Nephron (organoid): Measurements from ENCODE around the gene DPCD.

Experiments used
- H3K27ac Mint-ChIP-seq, 3 experiments: 2 replicates each; pipeline ENCODE4 v1.8.0; 2020; ENCODE audit warnings: mixed read lengths in 3 of 3, mild to moderate bottlenecking in 2 of 3, moderate library complexity in 1 of 3
- H3K27me3 Mint-ChIP-seq: 2 replicates; pipeline ENCODE4 v1.8.0; 2021; ENCODE audit warnings: low read depth, mild to moderate bottlenecking, moderate library complexity, mixed read lengths
- H3K36me3 Mint-ChIP-seq: 2 replicates; pipeline ENCODE4 v1.8.0; 2020; ENCODE audit warnings: low read depth, mixed read lengths
- H3K4me1 Mint-ChIP-seq: 2 replicates; pipeline ENCODE4 v1.8.0; 2020; ENCODE audit warnings: mixed read lengths
- H3K4me3 Mint-ChIP-seq, 3 experiments: 2 replicates each; pipeline ENCODE4 v1.8.0; 2020; ENCODE audit warnings: mild to moderate bottlenecking in 3 of 3, mixed read lengths in 3 of 3, moderate library complexity in 2 of 3
- H3K9me3 Mint-ChIP-seq: 2 replicates; pipeline ENCODE4 v1.8.0; 2020; ENCODE audit warnings: mixed read lengths
- TF ChIP-seq, protein P1 (sequence below), 3 experiments: fragments of 200-600 bp; sonication (generic); IDR thresholded peaks; one replicate each; pipeline ENCODE4 v1.5.0; 2021; ENCODE audit warnings: antibody characterized with exemption in 3 of 3; ENCODE audit not compliant: unreplicated experiment in 3 of 3

The DPCD gene

DNA sequence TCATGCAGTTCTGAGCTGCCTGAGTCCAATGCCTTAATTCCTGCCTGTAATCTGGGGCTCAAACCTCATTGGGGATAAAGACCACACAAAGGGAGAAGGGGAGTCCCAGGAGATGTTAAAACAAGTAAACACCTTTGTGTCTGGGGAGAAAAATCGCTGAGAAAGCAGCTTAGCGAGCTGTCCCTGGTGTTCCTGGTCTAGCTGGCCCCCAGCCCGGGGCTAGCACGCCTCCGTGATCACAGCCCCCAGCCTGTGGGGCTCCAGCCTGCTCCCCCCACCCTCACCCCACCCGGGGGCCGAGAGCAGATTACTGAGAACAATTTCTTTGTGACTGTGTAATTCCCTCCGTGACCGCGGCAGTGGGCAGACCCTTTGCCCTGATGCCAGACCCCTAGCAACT lies 24.8 kb downstream of the DPCD start:
- peaks cover 35% of the 10 kb centered on the region for H3K36me3 Mint-ChIP-seq
- H3K9me3 Mint-ChIP-seq: no peaks in the 10 kb centered on the region
- H3K4me1 Mint-ChIP-seq: peaks cover 8% of the 10 kb centered on the region
- TF ChIP-seq, protein P1, sequence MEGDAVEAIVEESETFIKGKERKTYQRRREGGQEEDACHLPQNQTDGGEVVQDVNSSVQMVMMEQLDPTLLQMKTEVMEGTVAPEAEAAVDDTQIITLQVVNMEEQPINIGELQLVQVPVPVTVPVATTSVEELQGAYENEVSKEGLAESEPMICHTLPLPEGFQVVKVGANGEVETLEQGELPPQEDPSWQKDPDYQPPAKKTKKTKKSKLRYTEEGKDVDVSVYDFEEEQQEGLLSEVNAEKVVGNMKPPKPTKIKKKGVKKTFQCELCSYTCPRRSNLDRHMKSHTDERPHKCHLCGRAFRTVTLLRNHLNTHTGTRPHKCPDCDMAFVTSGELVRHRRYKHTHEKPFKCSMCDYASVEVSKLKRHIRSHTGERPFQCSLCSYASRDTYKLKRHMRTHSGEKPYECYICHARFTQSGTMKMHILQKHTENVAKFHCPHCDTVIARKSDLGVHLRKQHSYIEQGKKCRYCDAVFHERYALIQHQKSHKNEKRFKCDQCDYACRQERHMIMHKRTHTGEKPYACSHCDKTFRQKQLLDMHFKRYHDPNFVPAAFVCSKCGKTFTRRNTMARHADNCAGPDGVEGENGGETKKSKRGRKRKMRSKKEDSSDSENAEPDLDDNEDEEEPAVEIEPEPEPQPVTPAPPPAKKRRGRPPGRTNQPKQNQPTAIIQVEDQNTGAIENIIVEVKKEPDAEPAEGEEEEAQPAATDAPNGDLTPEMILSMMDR (IDR thresholded peaks at IDR 0.05; ENCODE audit: unreplicated experiment in 3 of 3): no peak
- H3K27me3 Mint-ChIP-seq: no peaks in the 10 kb centered on the region
- H3K27ac Mint-ChIP-seq: no peak overlapping the region
- no peak overlapping the region for H3K4me3 Mint-ChIP-seq

DNA sequence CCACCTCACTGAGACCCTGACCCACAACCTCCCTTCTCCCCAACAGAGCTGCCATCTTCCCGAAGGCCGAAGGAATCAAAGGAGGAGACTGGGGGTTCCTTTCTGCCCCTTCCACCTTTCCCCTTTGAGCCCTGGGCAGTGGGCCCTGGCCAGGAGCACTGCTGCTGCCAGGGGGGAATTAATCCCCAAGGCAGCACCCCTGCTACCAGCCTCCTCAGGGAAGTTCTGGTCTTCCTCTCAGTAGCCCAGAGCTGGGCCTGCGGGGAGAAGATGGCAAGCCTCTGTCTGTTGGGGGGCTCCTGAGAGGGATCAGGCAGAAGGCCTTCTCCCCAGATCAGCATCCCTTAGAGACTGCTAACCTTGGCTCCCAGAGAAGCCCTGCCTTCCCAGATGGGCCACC lies 25.5 kb downstream of the DPCD start:
- Mint-ChIP-seq H3K36me3 (peaks cover 37% of the 10 kb centered on the region), H3K9me3 (no peaks in the 10 kb centered on the region), H3K4me1 (peaks cover 12% of the 10 kb centered on the region), H3K4me3 (no peak overlapping the region), H3K27me3 (no peaks in the 10 kb centered on the region), H3K27ac (no peak overlapping the region)
- TF ChIP-seq, protein P1 (IDR thresholded peaks at IDR 0.05; ENCODE audit: unreplicated experiment in 3 of 3): no peak

DNA sequence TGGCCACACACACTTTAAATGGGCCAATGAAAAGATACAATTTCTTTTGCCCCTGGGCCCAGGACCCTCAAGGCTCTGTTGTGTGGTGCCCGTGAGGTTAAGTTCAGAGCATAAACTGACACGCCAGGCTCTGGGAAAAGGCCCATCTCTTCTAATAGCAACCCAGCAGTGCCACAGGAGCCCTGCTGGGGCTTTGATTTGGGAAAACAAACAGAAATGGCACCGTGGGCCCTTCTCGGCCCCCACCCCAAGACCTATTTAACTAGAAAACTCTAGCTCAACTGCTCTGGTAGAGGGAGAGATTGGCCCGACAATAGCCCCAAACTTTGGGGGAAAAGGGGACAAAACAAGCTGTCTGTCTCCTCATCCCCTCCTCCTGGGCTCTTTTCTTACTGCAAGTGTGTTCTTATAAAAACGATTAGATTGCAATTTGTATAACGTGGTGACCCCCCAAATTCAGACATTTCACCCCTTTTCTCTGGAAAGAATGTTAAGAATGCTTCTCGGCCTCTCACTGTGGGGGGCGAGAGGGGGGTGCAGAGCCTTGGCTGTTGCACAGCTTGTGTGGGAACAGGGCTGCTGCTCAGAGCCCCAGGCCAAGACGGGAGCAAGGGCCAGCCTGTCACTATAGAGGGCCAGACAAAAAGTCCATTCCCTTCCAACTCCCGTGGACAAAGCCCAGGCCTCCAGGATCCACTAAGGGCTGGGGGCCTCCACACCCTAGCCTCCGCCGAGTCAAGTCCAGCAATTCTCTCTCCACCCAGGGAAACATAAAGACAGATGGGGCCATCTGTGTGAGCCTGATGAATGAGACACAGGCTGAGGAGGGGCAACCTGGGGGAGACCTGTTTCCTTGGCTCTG lies 26.8 kb downstream of the DPCD start:
- Mint-ChIP-seq H3K27ac (no peak overlapping the region), H3K9me3 (no peaks in the 10 kb centered on the region), H3K27me3 (no peaks in the 10 kb centered on the region), H3K36me3 (peaks cover 28% of the 10 kb centered on the region), H3K4me3 (no peak overlapping the region), H3K4me1 (peaks cover 12% of the 10 kb centered on the region)
- TF ChIP-seq, protein P1 (IDR thresholded peaks at IDR 0.05; ENCODE audit: unreplicated experiment in 3 of 3): no peak

DNA sequence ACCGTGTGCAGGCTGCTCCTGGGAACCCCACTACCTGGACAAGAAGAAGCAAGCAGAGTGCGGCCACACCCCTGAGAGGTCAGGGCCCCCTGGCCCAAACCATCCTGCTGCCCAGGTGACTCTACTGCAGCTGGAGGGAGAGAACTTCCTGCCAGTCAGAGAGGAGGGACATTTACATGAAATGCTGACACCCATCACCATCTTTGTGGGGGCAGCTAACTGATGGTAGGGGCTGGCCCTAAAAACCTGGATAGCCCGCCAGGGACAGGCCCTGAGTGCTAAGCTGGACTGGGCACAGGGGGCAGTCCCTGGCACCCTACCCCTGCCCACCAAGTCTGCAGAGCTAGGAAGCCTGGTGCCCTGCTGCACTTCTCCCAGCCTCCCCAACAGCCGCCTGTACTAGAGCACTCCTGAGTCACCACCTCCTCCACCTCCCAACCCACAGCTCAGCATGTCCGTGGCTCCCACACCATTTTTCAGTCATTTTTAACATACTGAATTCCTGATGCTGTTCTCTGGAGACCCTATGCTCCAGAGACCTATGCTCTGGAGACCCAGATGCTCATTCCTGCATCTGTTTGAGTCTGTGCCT lies 27.5 kb downstream of the DPCD start:
- H3K27me3 Mint-ChIP-seq: no peaks in the 10 kb centered on the region
- peaks cover 12% of the 10 kb centered on the region for H3K4me1 Mint-ChIP-seq
- no peak overlapping the region for H3K4me3 Mint-ChIP-seq
- H3K27ac Mint-ChIP-seq: no peak overlapping the region
- TF ChIP-seq, protein P1 (IDR thresholded peaks at IDR 0.05; ENCODE audit: unreplicated experiment in 3 of 3): no peak
- H3K9me3 Mint-ChIP-seq: no peaks in the 10 kb centered on the region
- peaks cover 32% of the 10 kb centered on the region for H3K36me3 Mint-ChIP-seq

DNA sequence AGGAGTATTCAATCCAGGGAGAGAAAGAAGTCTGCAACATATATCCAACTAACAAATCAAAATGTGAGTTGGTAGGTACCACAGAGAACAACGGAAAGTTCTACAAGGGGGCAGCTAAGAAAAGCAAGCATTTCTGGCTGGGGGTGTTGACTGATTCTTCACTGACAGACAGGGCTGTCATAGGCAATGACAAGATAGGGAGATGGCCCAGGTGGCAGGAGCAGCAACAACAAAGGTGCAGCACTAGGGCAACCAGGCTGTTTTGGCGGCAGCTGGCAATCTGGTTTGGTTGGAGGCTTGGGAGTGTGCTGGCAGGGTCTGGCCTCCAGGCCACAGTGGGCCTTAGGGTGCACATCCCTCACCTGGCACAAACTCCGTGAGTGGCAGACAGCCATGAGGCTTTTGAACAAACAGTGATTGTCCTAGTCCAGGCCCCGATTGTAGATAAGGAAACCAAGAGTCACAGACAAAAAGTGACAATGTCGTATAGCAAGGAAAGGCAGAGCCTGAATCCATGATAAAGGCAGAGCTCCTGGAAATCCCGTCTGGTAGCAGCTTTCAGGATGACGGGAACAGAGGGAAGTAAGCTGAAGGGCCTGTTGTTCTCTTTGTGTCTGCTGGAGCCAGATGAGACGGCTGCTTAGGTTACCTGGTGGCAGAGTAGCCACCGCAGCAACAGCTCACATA lies 28.4 kb downstream of the DPCD start:
- Mint-ChIP-seq H3K27me3 (no peaks in the 10 kb centered on the region), H3K27ac (no peak overlapping the region), H3K4me3 (no peak overlapping the region), H3K9me3 (no peaks in the 10 kb centered on the region), H3K4me1 (peaks cover 12% of the 10 kb centered on the region), H3K36me3 (peaks cover 35% of the 10 kb centered on the region)
- TF ChIP-seq, protein P1 (IDR thresholded peaks at IDR 0.05; ENCODE audit: unreplicated experiment in 3 of 3): no peak
